Measurements from ENCODE around the gene ALKAL2.

DNA sequence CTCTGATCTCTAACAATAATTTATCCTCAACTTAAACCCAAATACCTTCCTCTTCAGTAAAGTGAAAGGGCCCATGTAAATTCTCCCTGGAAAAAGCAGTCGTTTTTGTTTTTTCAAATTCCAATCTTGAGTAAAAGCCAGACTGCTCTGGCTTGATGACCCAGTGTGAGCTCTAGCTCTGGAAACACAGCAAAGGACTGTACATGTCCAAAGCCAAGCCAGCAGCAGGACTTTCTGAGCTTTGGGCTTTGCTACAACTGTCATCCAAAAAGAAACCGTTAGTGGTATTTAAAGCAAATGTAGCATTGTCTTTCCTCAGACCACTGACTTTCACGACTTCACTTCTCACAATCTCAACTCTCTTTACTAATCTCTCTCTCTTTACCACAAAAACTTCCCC, 49.5 kb downstream of the ALKAL2 start:
- TF ChIP-seq ZBTB17 (CRISPR knock-in tag; IDR thresholded peaks at IDR 0.05) (no peak), BRF1 (IDR thresholded peaks at IDR 0.05; ENCODE audit: borderline replicate concordance, extremely low read depth, insufficient read length) (no peak), CTCF (IDR thresholded peaks at IDR 0.05 in 2 of 3, conservative IDR thresholded peaks at IDR 0.05 in 1 of 3; ENCODE audit: insufficient read depth in 2 of 3, low read depth in 1 of 3, low read length in 3 of 3) (no peak), HOXB6 (CRISPR knock-in tag; IDR thresholded peaks at IDR 0.05; ENCODE audit: borderline replicate concordance) (no peak), PREB (CRISPR knock-in tag; IDR thresholded peaks at IDR 0.05) (no peak), GATA2 (CRISPR knock-in tag; IDR thresholded peaks at IDR 0.05) (no peak), SMC3 (conservative IDR thresholded peaks at IDR 0.05; ENCODE audit: insufficient read depth, low read depth, low read length) (no peak), RBM15 (IDR thresholded peaks at IDR 0.05; ENCODE audit: insufficient read depth, low read length) (no peak), FOSL1 (tag; conservative IDR thresholded peaks at IDR 0.05) (no peak), TCF7L2 (IDR thresholded peaks at IDR 0.05; ENCODE audit: low read depth, low read length) (no peak), HDGF (IDR thresholded peaks at IDR 0.05) (no peak), ATF2 (CRISPR knock-in tag; IDR thresholded peaks at IDR 0.05) (no peak)
- TF ChIP-seq, protein P1, sequence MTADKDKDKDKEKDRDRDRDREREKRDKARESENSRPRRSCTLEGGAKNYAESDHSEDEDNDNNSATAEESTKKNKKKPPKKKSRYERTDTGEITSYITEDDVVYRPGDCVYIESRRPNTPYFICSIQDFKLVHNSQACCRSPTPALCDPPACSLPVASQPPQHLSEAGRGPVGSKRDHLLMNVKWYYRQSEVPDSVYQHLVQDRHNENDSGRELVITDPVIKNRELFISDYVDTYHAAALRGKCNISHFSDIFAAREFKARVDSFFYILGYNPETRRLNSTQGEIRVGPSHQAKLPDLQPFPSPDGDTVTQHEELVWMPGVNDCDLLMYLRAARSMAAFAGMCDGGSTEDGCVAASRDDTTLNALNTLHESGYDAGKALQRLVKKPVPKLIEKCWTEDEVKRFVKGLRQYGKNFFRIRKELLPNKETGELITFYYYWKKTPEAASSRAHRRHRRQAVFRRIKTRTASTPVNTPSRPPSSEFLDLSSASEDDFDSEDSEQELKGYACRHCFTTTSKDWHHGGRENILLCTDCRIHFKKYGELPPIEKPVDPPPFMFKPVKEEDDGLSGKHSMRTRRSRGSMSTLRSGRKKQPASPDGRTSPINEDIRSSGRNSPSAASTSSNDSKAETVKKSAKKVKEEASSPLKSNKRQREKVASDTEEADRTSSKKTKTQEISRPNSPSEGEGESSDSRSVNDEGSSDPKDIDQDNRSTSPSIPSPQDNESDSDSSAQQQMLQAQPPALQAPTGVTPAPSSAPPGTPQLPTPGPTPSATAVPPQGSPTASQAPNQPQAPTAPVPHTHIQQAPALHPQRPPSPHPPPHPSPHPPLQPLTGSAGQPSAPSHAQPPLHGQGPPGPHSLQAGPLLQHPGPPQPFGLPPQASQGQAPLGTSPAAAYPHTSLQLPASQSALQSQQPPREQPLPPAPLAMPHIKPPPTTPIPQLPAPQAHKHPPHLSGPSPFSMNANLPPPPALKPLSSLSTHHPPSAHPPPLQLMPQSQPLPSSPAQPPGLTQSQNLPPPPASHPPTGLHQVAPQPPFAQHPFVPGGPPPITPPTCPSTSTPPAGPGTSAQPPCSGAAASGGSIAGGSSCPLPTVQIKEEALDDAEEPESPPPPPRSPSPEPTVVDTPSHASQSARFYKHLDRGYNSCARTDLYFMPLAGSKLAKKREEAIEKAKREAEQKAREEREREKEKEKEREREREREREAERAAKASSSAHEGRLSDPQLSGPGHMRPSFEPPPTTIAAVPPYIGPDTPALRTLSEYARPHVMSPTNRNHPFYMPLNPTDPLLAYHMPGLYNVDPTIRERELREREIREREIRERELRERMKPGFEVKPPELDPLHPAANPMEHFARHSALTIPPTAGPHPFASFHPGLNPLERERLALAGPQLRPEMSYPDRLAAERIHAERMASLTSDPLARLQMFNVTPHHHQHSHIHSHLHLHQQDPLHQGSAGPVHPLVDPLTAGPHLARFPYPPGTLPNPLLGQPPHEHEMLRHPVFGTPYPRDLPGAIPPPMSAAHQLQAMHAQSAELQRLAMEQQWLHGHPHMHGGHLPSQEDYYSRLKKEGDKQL (CRISPR knock-in tag; IDR thresholded peaks at IDR 0.05; ENCODE audit: borderline replicate concordance), result no peak
- TF ChIP-seq, protein P2, sequence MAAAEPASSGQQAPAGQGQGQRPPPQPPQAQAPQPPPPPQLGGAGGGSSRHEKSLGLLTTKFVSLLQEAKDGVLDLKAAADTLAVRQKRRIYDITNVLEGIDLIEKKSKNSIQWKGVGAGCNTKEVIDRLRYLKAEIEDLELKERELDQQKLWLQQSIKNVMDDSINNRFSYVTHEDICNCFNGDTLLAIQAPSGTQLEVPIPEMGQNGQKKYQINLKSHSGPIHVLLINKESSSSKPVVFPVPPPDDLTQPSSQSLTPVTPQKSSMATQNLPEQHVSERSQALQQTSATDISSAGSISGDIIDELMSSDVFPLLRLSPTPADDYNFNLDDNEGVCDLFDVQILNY (CRISPR knock-in tag; IDR thresholded peaks at IDR 0.05), result no peak
